ENCODE data around the gene CDK5RAP3.

The CDK5RAP3 gene

DNA sequence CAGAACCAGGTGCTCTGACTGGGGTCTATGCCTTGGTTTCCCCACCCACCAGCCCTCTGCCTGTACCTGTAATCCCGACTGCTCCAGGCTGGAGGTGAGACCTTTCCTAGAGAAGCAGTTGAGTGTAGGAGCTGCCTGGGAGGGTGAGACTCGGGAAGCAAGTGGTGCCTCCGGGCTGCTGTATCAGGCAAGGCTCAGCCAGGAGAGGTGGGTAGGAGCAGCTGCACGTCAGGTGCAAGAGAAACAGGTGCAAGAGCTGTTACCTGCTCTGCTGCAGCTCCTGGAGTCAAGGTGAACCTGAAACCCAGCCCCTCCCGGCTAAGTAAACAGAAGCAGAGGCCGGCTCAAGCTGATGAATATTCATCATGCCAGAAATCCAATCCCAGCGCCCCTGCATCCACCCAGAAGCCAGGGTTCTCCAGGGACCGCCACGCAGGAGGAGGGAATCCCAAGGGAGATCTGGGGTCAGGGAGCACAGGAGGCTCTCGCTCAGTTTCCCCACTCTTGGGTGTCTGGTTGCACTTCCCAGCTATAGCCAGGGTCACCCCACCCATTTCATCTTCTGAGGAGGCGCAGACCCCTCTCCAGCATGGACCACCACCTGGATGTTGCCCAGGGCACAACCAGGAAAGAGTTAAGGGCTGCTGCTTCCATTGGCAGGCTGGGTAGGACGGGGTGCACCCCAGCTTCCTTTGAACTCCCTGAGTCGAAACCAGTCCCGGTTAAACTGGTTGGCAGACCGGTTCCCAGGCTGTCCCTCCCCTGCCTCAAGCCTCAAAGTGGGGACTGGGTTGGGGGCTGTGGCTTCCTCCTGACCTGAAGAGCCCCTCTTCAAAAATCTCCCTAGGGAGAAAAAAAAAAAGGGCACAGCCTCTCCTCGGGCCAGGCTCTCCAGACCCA, 13.1 kb upstream of the CDK5RAP3 start, which contains the start of gene PRR15L:
PRR15L (minus strand) TSS at position 293 of the 900 bp plus-strand sequence. CDS start 4,649 bp downstream, outside the sequence.
- Histone ChIP-seq H3K4me3 (replicated peaks; ENCODE audit: low read depth, low read length) (no peak within 1 kb of the TSS), H3K36me3 (ENCODE audit: control insufficient read depth, insufficient read depth, low read length) (peaks cover 1% of the 10 kb centered on the region), H3K27me3 (replicated peaks; ENCODE audit: control insufficient read depth, insufficient read depth, low read length) (no peaks in the 10 kb centered on the region)
- TF ChIP-seq, protein P1, sequence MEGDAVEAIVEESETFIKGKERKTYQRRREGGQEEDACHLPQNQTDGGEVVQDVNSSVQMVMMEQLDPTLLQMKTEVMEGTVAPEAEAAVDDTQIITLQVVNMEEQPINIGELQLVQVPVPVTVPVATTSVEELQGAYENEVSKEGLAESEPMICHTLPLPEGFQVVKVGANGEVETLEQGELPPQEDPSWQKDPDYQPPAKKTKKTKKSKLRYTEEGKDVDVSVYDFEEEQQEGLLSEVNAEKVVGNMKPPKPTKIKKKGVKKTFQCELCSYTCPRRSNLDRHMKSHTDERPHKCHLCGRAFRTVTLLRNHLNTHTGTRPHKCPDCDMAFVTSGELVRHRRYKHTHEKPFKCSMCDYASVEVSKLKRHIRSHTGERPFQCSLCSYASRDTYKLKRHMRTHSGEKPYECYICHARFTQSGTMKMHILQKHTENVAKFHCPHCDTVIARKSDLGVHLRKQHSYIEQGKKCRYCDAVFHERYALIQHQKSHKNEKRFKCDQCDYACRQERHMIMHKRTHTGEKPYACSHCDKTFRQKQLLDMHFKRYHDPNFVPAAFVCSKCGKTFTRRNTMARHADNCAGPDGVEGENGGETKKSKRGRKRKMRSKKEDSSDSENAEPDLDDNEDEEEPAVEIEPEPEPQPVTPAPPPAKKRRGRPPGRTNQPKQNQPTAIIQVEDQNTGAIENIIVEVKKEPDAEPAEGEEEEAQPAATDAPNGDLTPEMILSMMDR (IDR thresholded peaks at IDR 0.05; ENCODE audit: insufficient read depth, low read length, poor library complexity, severe bottlenecking): no peak
- DNase-seq (ENCODE audit: extremely low read depth, insufficient read length): no peak

DNA sequence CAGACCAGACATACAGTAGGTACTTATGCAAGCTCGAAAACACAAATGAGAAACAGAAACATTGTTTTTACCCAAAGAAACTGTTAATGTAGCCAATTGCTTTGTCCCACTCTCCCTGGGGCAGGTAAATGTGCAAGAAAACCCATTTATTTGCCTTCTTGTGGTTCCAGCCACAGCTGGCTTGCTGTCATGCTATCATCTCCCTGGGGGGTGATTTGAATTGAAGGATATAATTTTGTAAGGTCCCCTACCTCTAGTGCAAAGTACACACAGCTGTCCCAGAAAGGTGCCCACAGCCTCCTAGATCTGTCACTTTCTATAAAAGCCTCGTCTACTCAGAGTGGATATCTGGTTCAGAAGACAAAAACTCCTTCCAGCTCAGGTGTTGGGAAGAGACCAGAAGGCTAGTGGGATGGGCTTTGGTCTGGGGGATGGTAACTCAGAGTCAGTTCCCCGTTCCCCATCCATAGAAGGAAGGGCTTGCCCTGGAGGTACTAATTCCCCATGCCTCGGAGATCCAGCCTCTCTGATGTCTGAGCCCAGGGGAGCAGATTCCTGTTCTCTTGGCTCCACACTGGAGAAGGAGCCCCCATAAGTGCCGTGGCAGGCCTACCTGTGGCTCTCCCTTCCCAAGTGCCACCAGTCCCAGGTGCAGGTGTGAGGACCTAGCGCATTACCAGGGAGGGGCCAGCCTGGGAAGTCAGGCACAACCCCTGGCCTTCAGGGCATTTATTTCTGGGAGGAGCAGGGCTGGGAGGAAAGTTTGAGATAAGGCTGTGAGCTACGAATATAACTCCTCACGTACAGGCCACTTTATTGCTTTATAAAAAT, 10.9 kb upstream of the CDK5RAP3 start:
- no peak overlapping the region for H3K4me3 ChIP-seq (replicated peaks; ENCODE audit: low read depth, low read length)
- no peaks in the 10 kb centered on the region for H3K27me3 ChIP-seq (replicated peaks; ENCODE audit: control insufficient read depth, insufficient read depth, low read length)
- DNase-seq (ENCODE audit: extremely low read depth, insufficient read length): no peak
- TF ChIP-seq, protein P1 (IDR thresholded peaks at IDR 0.05; ENCODE audit: insufficient read depth, low read length, poor library complexity, severe bottlenecking): no peak
- H3K36me3 ChIP-seq (ENCODE audit: control insufficient read depth, insufficient read depth, low read length): no peaks in the 10 kb centered on the region

DNA sequence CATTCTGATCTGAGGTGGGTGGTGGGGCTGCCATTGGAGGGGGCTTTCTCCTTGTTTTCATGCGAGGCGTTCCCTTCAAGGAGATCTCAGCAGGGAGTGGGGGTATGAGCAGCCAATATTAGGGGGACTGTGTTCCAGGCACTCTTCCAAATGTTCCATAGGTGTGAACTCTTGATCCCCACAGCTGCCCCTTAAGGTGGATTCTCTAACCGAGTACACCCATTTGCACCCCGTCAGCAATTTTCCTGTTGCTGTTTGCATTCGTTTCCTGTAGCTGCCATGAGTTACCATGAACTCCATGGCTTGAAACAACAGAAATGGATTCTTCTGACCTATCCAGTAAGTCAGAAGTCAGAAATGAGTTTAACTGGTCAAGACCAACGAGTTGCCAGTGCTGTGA, 9.5 kb upstream of the CDK5RAP3 start:
- no peaks in the 10 kb centered on the region for H3K36me3 ChIP-seq (ENCODE audit: control insufficient read depth, insufficient read depth, low read length)
- TF ChIP-seq, protein P1 (IDR thresholded peaks at IDR 0.05; ENCODE audit: insufficient read depth, low read length, poor library complexity, severe bottlenecking): no peak
- H3K27me3 ChIP-seq (replicated peaks; ENCODE audit: control insufficient read depth, insufficient read depth, low read length): no peaks in the 10 kb centered on the region
- no peak overlapping the region for H3K4me3 ChIP-seq (replicated peaks; ENCODE audit: low read depth, low read length)
- DNase-seq (ENCODE audit: extremely low read depth, insufficient read length): no peak

DNA sequence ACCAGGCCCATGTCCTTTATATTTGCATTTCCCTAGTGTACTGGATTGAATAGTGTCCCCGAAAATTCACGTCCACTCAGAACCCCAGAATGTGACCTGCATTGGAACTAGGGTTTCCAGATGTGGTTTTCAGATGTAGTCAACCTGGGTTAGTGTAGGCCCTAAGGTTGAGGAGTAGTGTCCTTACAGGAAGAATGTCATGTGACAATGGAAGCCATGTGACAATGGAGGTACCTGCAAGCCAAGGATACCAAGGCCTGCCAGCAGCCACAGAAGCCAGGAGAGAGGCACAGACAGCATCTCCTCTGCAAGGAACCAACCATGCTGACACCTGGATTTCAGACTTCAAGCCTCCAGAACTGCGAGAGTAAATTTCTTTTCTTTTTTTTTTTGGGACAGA, 8.0 kb upstream of the CDK5RAP3 start:
- Histone ChIP-seq H3K27me3 (replicated peaks; ENCODE audit: control insufficient read depth, insufficient read depth, low read length) (no peaks in the 10 kb centered on the region), H3K36me3 (ENCODE audit: control insufficient read depth, insufficient read depth, low read length) (no peaks in the 10 kb centered on the region), H3K4me3 (replicated peaks; ENCODE audit: low read depth, low read length) (no peak overlapping the region)
- TF ChIP-seq, protein P1 (IDR thresholded peaks at IDR 0.05; ENCODE audit: insufficient read depth, low read length, poor library complexity, severe bottlenecking): no peak
- DNase-seq (ENCODE audit: extremely low read depth, insufficient read length): no peak

DNA sequence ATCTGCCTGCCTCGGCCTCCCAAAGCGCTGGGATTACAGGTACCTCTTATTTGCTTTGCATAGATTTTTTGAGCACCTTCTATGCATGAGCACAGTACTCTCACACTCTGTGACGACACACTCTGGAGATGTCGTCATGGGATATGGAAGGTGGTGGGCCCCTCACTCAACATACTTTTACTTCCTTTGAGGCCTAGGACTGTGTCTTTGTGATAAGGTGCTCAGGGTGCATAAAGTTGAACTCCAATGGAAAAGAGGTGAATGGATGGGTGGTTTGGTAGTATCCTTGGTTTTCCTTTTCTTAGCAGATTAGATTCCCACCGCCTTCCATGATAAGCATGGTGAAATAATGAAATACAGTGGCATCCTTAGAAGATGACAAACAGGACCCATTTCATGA, 6.1 kb upstream of the CDK5RAP3 start:
- Histone ChIP-seq H3K36me3 (ENCODE audit: control insufficient read depth, insufficient read depth, low read length) (no peaks in the 10 kb centered on the region), H3K27me3 (replicated peaks; ENCODE audit: control insufficient read depth, insufficient read depth, low read length) (no peaks in the 10 kb centered on the region), H3K4me3 (replicated peaks; ENCODE audit: low read depth, low read length) (no peak overlapping the region)
- TF ChIP-seq, protein P1 (IDR thresholded peaks at IDR 0.05; ENCODE audit: insufficient read depth, low read length, poor library complexity, severe bottlenecking): no peak
- no peak for DNase-seq (ENCODE audit: extremely low read depth, insufficient read length)
